ENCODE results near the gene PNKD. TPM values are rescaled to one million over a fixed set of nuclear protein-coding genes. Genes with fewer than 3 reads are reported as not detected.

PNKD gene, protein sequence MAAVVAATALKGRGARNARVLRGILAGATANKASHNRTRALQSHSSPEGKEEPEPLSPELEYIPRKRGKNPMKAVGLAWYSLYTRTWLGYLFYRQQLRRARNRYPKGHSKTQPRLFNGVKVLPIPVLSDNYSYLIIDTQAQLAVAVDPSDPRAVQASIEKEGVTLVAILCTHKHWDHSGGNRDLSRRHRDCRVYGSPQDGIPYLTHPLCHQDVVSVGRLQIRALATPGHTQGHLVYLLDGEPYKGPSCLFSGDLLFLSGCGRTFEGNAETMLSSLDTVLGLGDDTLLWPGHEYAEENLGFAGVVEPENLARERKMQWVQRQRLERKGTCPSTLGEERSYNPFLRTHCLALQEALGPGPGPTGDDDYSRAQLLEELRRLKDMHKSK
- total RNA-seq (ENCODE audit: low replicate concordance), result 13.5 and 31.1 TPM in 2 replicates

DNA sequence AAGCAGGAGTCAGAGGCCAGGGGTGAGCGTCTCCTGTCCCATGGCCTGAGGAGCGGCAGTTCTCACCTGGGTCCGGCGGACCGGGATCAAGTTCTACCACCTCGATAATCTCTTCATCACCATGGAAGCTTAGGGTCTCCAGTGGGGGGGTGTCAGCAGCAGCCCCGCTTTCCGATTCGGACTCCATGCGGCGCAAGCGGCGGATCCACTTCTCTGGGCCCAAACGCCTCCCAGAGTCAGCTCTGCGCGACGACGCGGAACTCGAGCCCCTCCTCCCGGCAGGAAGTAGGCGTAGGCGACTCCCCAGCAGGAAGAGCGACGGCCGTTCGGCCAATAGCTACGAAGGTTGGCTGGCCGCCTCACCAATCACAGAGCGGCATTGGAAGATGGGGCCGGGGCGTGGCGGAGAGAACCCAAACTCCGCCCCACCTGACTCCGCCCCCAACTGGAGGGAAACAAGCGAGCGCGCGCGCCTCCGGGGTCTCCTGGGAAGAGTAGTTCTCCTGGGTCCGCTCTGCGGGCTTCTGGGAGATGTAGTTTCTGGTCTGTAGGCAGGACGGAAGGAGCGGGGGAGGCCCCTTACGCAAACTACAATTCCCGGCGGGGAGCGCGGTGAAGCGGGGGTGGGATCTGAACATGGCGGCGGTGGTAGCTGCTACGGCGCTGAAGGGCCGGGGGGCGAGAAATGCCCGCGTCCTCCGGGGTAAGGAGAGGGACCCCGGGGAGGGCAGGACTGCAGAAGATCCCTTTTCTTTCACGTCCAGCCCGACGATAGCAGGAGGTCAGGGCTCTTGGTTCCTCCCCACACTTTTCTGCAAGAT is at the start of gene PNKD, which contains the start of gene AAMP:
Gene PNKD, plus strand, starts transcription at position 620 of the 821 bp plus-strand sequence. Its CDS starts 17 bp downstream, at position 637.
Gene AAMP, minus strand, starts transcription at position 238 of the 821 bp plus-strand sequence. Its CDS starts 51 bp downstream, at position 187.
- Histone ChIP-seq H3K4me3 (peak within 1 kb of the TSS; percentile 89), H3K4me1 (peaks cover 12% of the 10 kb centered on the region), H3K9me3 (ENCODE audit: low read depth) (no peaks in the 10 kb centered on the region), H3K27ac (no peak within 1 kb of the TSS), H4K20me1 (ENCODE audit: low read depth) (peaks cover 13% of the 10 kb centered on the region), H2AFZ (replicated peaks) (peak within 1 kb of the TSS; percentile 75), H3K79me2 (ENCODE audit: low read depth) (peaks cover 27% of the 10 kb centered on the region), H3K4me2 (peak within 1 kb of the TSS; percentile 99), H3K9ac (peak within 1 kb of the TSS; percentile 82), H3K27me3 (no peaks in the 10 kb centered on the region), H3K36me3 (no peaks in the 10 kb centered on the region), H3F3A (ENCODE audit: low read depth) (peaks cover 13% of the 10 kb centered on the region)
- H3K27ac Mint-ChIP-seq, result peak within 1 kb of the TSS; percentile 46
- peak; percentile 100 for DNase-seq (ENCODE audit: low spot score)
- no peaks in the 10 kb centered on the region for H3K9me3 Mint-ChIP-seq
- peaks cover 13% of the 10 kb centered on the region for H3K36me3 Mint-ChIP-seq
- H3K4me1 Mint-ChIP-seq, result peaks cover 27% of the 10 kb centered on the region
- H3K4me3 Mint-ChIP-seq, result peak within 1 kb of the TSS; percentile 95
- H3K27me3 Mint-ChIP-seq (ENCODE audit: insufficient read depth, low read depth), result peaks cover 6% of the 10 kb centered on the region
- TF ChIP-seq EZH2phosphoT487 (IDR thresholded peaks at IDR 0.05), result no peak
- TF ChIP-seq EZH2 (IDR thresholded peaks at IDR 0.05), result no peak
- no peak for TF ChIP-seq CTCF (IDR thresholded peaks at IDR 0.05)

GRCh38 chr2:218221000-218221399 is 49.3 kb upstream of the PNKD start:
- H3K4me3 ChIP-seq, result no peak overlapping the region
- no peaks in the 10 kb centered on the region for H3K9me3 Mint-ChIP-seq
- peaks cover under 1% of the 10 kb centered on the region for H3K27me3 Mint-ChIP-seq (ENCODE audit: insufficient read depth, low read depth)
- TF ChIP-seq EZH2 (IDR thresholded peaks at IDR 0.05), result no peak
- no peak for TF ChIP-seq CTCF (IDR thresholded peaks at IDR 0.05)
- TF ChIP-seq EZH2phosphoT487 (IDR thresholded peaks at IDR 0.05), result no peak
- no peak overlapping the region for H3K4me2 ChIP-seq
- peaks cover 6% of the 10 kb centered on the region for H3F3A ChIP-seq (ENCODE audit: low read depth)
- no peaks in the 10 kb centered on the region for H3K36me3 ChIP-seq
- H3K4me1 Mint-ChIP-seq, result peaks cover 27% of the 10 kb centered on the region
- DNase-seq (ENCODE audit: low spot score), result no peak
- H3K4me1 ChIP-seq, result peaks cover 13% of the 10 kb centered on the region
- no peak overlapping the region for H3K27ac ChIP-seq
- no peak overlapping the region for H3K9ac ChIP-seq
- H3K27ac Mint-ChIP-seq, result no peak overlapping the region
- H3K36me3 Mint-ChIP-seq, result peaks cover 8% of the 10 kb centered on the region
- H4K20me1 ChIP-seq (ENCODE audit: low read depth), result peaks cover 80% of the 10 kb centered on the region
- H3K9me3 ChIP-seq (ENCODE audit: low read depth), result no peaks in the 10 kb centered on the region
- no peak overlapping the region for H3K4me3 Mint-ChIP-seq
- no peaks in the 10 kb centered on the region for H3K27me3 ChIP-seq
- peaks cover 89% of the 10 kb centered on the region for H3K79me2 ChIP-seq (ENCODE audit: low read depth)
- no peak overlapping the region for H2AFZ ChIP-seq (replicated peaks)

- H4K20me1 ChIP-seq (ENCODE audit: low read depth), result peaks cover 89% of the 10 kb centered on the region
- H3K4me3 Mint-ChIP-seq, result no peak overlapping the region
- no peak overlapping the region for H3K4me2 ChIP-seq
- H3K36me3 ChIP-seq, result no peaks in the 10 kb centered on the region
- no peak overlapping the region for H3K27ac ChIP-seq
- no peaks in the 10 kb centered on the region for H3K9me3 ChIP-seq (ENCODE audit: low read depth)
- no peaks in the 10 kb centered on the region for H3F3A ChIP-seq (ENCODE audit: low read depth)
- no peaks in the 10 kb centered on the region for H3K9me3 Mint-ChIP-seq
- no peaks in the 10 kb centered on the region for H3K27me3 Mint-ChIP-seq (ENCODE audit: insufficient read depth, low read depth)
- peaks cover 12% of the 10 kb centered on the region for H3K4me1 ChIP-seq
- H3K27ac Mint-ChIP-seq, result no peak overlapping the region
- DNase-seq (ENCODE audit: low spot score), result no peak
- H3K27me3 ChIP-seq, result no peaks in the 10 kb centered on the region
- H3K79me2 ChIP-seq (ENCODE audit: low read depth), result peaks cover 79% of the 10 kb centered on the region
- no peak for TF ChIP-seq CTCF (IDR thresholded peaks at IDR 0.05)
- TF ChIP-seq EZH2phosphoT487 (IDR thresholded peaks at IDR 0.05), result no peak
- no peak for TF ChIP-seq EZH2 (IDR thresholded peaks at IDR 0.05)
- H3K9ac ChIP-seq, result no peak overlapping the region
- H3K36me3 Mint-ChIP-seq, result peaks cover 17% of the 10 kb centered on the region
- peaks cover 19% of the 10 kb centered on the region for H3K4me1 Mint-ChIP-seq
- H3K4me3 ChIP-seq, result no peak overlapping the region
- no peak overlapping the region for H2AFZ ChIP-seq (replicated peaks)
Observed at GRCh38 chr2:218223046-218223445, 47.3 kb upstream of the PNKD start.

Data from neural progenitor cell (in vitro differentiated cells).